ENCODE data around the gene CTIF.

GRCh38 chr18:48502906-48503305 is 35.9 kb upstream of the CTIF start:
- TF ChIP-seq, protein P1, sequence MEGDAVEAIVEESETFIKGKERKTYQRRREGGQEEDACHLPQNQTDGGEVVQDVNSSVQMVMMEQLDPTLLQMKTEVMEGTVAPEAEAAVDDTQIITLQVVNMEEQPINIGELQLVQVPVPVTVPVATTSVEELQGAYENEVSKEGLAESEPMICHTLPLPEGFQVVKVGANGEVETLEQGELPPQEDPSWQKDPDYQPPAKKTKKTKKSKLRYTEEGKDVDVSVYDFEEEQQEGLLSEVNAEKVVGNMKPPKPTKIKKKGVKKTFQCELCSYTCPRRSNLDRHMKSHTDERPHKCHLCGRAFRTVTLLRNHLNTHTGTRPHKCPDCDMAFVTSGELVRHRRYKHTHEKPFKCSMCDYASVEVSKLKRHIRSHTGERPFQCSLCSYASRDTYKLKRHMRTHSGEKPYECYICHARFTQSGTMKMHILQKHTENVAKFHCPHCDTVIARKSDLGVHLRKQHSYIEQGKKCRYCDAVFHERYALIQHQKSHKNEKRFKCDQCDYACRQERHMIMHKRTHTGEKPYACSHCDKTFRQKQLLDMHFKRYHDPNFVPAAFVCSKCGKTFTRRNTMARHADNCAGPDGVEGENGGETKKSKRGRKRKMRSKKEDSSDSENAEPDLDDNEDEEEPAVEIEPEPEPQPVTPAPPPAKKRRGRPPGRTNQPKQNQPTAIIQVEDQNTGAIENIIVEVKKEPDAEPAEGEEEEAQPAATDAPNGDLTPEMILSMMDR (IDR thresholded peaks at IDR 0.05) = no peak
- no peak for TF ChIP-seq ZFX (IDR thresholded peaks at IDR 0.05; ENCODE audit: borderline replicate concordance)

Measured in 22Rv1 (cell line).